Thyroid gland (tissue), 4 donors: ENCODE measurements around the gene MAFG.

Source experiments
- CTCF ChIP-seq, 6 experiments: fragments of 200-600 bp in 3 of 6; fragments of 450-650 bp in 3 of 6; sonication (generic) in 3 of 6; IDR thresholded peaks; one replicate each; pipeline ENCODE4 v1.5.1; 2016 to 2019; ENCODE audit warnings: antibody characterized with exemption in 6 of 6, mild to moderate bottlenecking in 2 of 6, inconsistent platforms in 1 of 6, moderate library complexity in 1 of 6
- POLR2A ChIP-seq, 2 donors: fragments of 450-650 bp; IDR thresholded peaks; one replicate each; pipeline ENCODE4 v1.6.1; 2017; ENCODE audit warnings: antibody characterized with exemption in 2 of 2, mild to moderate bottlenecking in 2 of 2, moderate library complexity in 1 of 2

- TF ChIP-seq CTCF (IDR thresholded peaks at IDR 0.05) (no peak), POLR2A (IDR thresholded peaks at IDR 0.05) (no peak)
Observed at GRCh38 chr17:81960130-81960958, 32.8 kb upstream of the MAFG start.
